GM12891 (cell line): ENCODE results near the gene RBBP4.
"Not testable (repeated sequence)": the region's sequence is repeated elsewhere in the genome, so short reads cannot be mapped to it uniquely, and the experiment has no call there.

Source experiments
- DNase-seq: peaks from one replicate; pipeline ENCODE4 v3.0.0; 2011; ENCODE audit warnings: low spot score; ENCODE audit not compliant: insufficient read length
- FAIRE-seq: peaks from 2 replicates; lab custom pipeline; 2011; peaks lifted over from hg19 to GRCh38; lab: Jason Lieb, UNC
- PAX5 ChIP-seq: IDR thresholded peaks from 2 replicates; pipeline ENCODE4 v1.6.1; 2011; ENCODE audit warnings: low read length, moderate library complexity, mild to moderate bottlenecking; ENCODE audit not compliant: insufficient read depth, severe bottlenecking
- POLR2A ChIP-seq: IDR thresholded peaks from 2 replicates; pipeline ENCODE4 v1.6.1; 2011; ENCODE audit warnings: low read depth, low read length, control low read depth
- POLR2AphosphoS5 ChIP-seq: IDR thresholded peaks from 2 replicates; pipeline ENCODE4 v1.6.1; 2011; ENCODE audit warnings: low read depth, low read length, control low read depth
- POU2F2 ChIP-seq: IDR thresholded peaks from 2 replicates; pipeline ENCODE4 v1.6.1; 2011; ENCODE audit warnings: low read depth, mild to moderate bottlenecking, control low read depth, low read length, moderate library complexity
- SPI1 ChIP-seq: IDR thresholded peaks from 2 replicates; pipeline ENCODE4 v1.6.1; 2011; ENCODE audit warnings: low read depth, low read length, control low read depth
- TAF1 ChIP-seq: IDR thresholded peaks from 2 replicates; pipeline ENCODE4 v1.6.1; 2011; ENCODE audit warnings: low read depth, low read length, control low read depth

Gene RBBP4

DNA sequence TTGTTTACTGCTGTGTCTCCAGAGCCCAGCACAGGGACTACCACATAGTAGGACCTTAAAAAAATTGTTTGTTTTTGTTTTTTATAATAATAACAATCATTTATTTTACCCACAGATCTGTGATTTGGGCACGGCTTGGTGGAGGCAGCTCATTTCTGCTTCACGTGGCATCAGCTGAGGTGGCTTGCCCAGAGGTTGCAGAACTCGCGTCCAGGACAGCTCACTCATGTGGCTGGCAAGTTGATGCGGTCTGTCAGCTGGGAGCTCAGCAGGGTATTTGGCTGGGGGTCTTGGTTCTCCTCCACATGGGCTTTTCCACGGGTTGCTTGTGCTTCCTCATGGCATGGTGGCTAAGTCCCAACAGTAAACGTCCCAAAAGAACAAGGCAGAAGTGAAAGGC, 54.5 kb downstream of the RBBP4 start:
- DNase-seq, result no peak
- no peak for FAIRE-seq
- TF ChIP-seq POLR2AphosphoS5 (no peak), POU2F2 (no peak), PAX5 (no peak), SPI1 (no peak), POLR2A (no peak), TAF1 (no peak)

DNA sequence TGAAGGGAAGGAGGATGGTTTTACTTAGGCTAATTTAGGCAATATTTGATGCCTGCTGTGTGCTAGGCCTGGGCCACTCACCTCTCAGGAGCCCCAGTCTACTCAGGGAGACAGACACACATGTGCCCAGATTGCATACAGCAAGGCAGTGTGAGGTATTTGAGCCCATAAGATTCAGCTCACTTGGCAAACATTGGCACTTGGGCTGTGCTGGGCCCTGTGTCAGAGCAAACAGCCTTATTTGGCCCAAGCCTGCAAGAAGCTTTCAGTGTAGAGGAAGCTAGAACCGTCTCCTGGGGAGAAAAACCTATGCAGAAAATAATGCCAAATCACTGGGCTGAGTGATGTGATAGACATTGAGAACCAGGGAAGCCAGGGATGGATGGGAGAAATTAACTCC, 55.5 kb downstream of the RBBP4 start:
- FAIRE-seq (no peak), DNase-seq (no peak)
- no peak for TF ChIP-seq POLR2A
- TF ChIP-seq POU2F2, result no peak
- TF ChIP-seq TAF1, result no peak
- no peak for TF ChIP-seq SPI1
- TF ChIP-seq PAX5, result no peak
- TF ChIP-seq POLR2AphosphoS5, result no peak

GRCh38 chr1:32709075-32709474, 58.1 kb downstream of the RBBP4 start:
- DNase-seq, result no peak
- FAIRE-seq, result no peak
- TF ChIP-seq TAF1, result no peak
- TF ChIP-seq POLR2A, result no peak
- TF ChIP-seq SPI1, result no peak
- no peak for TF ChIP-seq POLR2AphosphoS5
- no peak for TF ChIP-seq POU2F2
- no peak for TF ChIP-seq PAX5

DNA sequence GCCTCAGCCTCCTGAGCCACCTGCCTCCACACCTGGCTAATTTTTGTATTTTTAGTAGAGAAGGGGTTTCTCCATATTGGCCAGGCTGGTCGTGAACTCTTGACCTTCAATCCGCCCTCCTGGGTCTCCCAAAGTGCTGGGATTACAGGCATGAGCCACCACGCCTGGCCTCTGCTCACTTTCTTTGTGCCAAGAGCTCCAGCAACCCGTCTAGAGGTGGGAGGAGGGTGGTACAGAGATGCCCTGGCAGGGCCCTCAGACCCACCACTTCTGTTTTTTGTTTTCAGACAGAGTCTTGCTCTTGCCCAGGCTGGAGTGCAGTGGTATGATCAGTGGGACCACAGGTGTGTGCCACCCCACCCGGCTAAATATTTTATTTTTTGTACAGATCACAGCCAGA, 58.5 kb downstream of the RBBP4 start:
- DNase-seq (no peak), FAIRE-seq (no peak)
- TF ChIP-seq POLR2AphosphoS5 (no peak), TAF1 (no peak), POLR2A (no peak), POU2F2 (no peak), PAX5 (no peak), SPI1 (no peak)

DNA sequence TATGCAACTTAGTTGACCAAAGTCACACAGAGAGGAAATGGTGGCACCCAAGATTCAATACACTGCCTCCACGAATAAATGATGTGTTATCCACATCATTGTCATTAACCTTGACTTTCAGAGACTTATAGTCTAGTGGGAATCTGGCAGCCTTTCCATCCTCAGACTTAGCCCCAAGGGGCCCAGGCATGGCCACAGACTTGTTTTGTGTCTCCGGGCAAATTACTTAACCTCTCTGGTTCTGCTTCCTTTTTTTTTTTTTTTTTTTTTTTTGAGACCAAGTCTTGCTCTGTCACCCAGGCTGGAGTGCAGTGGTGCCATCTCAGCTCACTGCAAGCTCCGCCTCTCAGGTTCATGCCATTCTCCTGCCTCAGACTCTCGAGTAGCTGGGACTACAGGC, 60.2 kb downstream of the RBBP4 start:
- DNase-seq, FAIRE-seq: not testable (repeated sequence)

DNA sequence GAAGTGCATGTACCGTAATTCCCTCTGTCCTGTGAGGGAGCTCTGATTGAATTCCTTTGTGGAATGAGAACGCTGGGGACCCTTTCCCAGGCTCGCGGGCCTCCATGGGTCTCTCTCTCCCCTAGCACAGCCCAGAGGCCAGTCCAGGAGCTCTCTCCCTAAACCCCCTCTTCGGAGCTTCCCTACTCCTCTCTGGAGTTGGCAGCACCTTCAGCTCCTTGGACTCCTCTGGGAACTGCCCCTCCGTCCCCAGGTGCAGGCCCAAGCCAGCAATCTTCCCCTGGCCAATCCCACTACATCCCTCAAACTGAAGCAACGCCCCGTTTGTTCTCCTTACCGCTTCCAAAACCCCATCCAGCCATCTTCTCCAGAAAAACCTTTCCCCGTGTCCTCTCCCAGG, 62.1 kb downstream of the RBBP4 start:
- no peak for TF ChIP-seq TAF1
- no peak for TF ChIP-seq POLR2A
- no peak for TF ChIP-seq POLR2AphosphoS5
- no peak for TF ChIP-seq PAX5
- no peak for TF ChIP-seq POU2F2
- TF ChIP-seq SPI1, result no peak
- no peak for FAIRE-seq
- no peak for DNase-seq

- no peak for DNase-seq
- TF ChIP-seq TAF1 (no peak), POLR2AphosphoS5 (no peak), POLR2A (no peak), SPI1 (no peak), POU2F2 (no peak), PAX5 (no peak)
- no peak for FAIRE-seq
Measured at GRCh38 chr1:32714277-32714676, 63.3 kb downstream of the RBBP4 start.

- FAIRE-seq, result no peak
Measured at GRCh38 chr1:32715901-32716311, 64.9 kb downstream of the RBBP4 start.

DNA sequence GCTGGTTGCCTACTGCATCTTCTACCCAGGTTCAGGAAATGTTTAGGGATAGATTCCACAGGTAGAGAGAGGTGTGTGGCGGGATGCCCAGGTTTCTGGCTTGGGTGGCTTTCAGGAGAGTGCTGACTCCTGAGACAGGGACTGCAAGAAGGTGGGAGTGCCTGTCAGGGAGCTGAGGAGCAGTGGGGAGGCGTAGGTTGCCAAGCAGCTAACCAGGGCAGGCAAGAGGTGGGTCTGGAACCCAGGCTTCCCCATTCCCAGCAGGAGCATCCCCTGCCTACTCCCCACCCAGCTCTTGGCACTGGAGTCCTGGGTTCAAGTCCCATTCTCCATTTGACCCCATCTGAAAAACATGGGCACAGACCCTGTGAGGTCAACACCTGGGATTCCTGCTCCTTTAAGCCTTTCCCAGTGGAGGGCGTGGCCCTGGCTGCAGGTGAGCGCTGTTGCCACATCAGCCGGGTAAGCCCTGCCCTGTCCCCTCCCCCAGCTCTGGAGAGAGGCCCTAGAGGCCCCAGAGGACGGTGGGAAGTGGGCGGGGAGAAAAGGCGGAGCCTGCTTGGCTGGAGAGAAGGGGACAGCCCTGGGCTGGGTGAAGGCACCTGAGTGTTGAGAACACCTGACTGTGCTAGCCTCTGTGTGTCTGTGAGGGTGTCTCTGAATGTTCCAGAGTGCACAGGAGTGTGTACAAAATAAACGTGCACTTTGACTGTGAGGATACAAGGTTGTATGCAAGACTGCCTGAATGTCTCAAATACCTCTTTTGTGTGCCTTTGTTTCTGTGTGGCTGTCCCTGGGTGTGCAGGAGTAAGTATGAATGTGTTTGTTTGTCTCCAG, 65.5 kb downstream of the RBBP4 start:
- DNase-seq (peak; percentile 82), FAIRE-seq (peak; percentile 74)
- TF ChIP-seq POLR2A, result no peak
- TF ChIP-seq POLR2AphosphoS5, result no peak
- TF ChIP-seq SPI1, result no peak
- no peak for TF ChIP-seq PAX5

More at GRCh38 chr1:32715901-32716311, 64.9 kb downstream of the RBBP4 start:
- no peak for TF ChIP-seq SPI1
- no peak for TF ChIP-seq TAF1
- TF ChIP-seq POLR2A, result no peak
- TF ChIP-seq PAX5, result no peak
- DNase-seq, result no peak

DNA sequence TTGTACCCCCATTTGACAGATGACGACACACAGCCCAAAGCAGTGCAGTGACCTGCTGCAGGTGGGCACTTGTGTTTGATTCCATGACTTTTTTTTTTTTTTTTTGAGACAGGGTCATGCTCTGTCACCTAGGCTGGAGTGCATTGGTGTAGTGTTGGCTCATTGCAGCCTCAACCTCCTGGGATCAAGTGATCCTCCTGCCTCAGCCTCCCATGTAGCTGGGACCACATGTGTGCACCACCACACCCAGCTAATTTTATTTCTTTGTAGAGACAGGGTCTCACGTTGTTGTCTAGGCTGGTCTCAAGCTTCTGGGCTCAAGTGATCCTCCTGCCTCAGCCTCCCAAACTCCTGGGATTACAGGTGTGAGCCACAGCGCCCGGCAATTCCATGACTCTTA, 66.5 kb downstream of the RBBP4 start:
- FAIRE-seq, result no peak
- no peak for DNase-seq
- TF ChIP-seq SPI1 (no peak), POLR2AphosphoS5 (no peak), POLR2A (no peak), TAF1 (no peak), PAX5 (no peak), POU2F2 (no peak)

DNA sequence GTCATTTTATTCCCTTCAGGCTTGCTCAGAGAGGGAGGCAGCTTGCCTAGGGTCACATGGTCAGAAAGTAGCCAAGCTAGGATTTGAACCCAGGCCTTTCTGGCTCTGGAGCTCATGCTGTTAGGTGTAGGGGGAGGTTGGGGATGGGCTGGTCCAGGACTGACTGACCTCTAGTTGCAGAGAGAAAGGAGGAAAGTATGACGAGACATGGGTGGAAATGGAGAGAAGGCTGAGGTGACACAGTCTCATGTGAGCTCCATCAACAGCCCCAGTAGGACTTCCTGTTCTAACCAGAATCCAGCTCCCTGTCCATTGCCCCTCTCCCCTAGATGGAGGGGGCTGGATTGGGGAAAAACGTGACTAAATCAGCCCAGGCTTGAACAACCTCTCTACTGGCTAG, 67.0 kb downstream of the RBBP4 start:
- DNase-seq (no peak), FAIRE-seq (no peak)

More for the DNA sequence above, 67.0 kb downstream of the RBBP4 start:
- TF ChIP-seq SPI1 (no peak), TAF1 (no peak), POU2F2 (no peak), POLR2AphosphoS5 (no peak), POLR2A (no peak), PAX5 (no peak)
